ENCODE measurements around the gene RFX8.
A peak's percentile ranks its signal among the peaks of the same experiment; 100 is the strongest.

The RFX8 gene

GRCh38 chr2:101399021-101399799 is 75.7 kb downstream of the RFX8 start:
- H3K4me1 ChIP-seq (ENCODE audit: control insufficient read depth, insufficient read depth, low read length) = peaks cover 4% of the 10 kb centered on the region; the same call in 1 of the 2 replicates
- H3K4me3 ChIP-seq (ENCODE audit: low read depth, low read length) = no peak overlapping the region
- no peaks in the 10 kb centered on the region for H3K36me3 ChIP-seq (ENCODE audit: control insufficient read depth in 2 of 2, insufficient read depth in 1 of 2, low read length in 2 of 2)
- no peaks in the 10 kb centered on the region for H3K9me3 ChIP-seq (ENCODE audit: control insufficient read depth, insufficient read depth, low read depth, low read length)
- TF ChIP-seq BCL11B (tag by site-specific recombination; IDR thresholded peaks at IDR 0.05; ENCODE audit: low read depth) (no peak), IKZF3 (tag by site-specific recombination; IDR thresholded peaks at IDR 0.05) (no peak), ZFP3 (tag by site-specific recombination; IDR thresholded peaks at IDR 0.05; ENCODE audit: low read depth) (no peak), ZNF223 (tag by site-specific recombination; IDR thresholded peaks at IDR 0.05) (no peak), ZFP69B (tag by site-specific recombination; IDR thresholded peaks at IDR 0.05) (no peak), PATZ1 (tag by site-specific recombination; IDR thresholded peaks at IDR 0.05) (no peak), ZNF571 (tag by site-specific recombination; IDR thresholded peaks at IDR 0.05) (no peak), ZNF549 (tag by site-specific recombination; IDR thresholded peaks at IDR 0.05) (no peak)
- TF ChIP-seq, protein P1, sequence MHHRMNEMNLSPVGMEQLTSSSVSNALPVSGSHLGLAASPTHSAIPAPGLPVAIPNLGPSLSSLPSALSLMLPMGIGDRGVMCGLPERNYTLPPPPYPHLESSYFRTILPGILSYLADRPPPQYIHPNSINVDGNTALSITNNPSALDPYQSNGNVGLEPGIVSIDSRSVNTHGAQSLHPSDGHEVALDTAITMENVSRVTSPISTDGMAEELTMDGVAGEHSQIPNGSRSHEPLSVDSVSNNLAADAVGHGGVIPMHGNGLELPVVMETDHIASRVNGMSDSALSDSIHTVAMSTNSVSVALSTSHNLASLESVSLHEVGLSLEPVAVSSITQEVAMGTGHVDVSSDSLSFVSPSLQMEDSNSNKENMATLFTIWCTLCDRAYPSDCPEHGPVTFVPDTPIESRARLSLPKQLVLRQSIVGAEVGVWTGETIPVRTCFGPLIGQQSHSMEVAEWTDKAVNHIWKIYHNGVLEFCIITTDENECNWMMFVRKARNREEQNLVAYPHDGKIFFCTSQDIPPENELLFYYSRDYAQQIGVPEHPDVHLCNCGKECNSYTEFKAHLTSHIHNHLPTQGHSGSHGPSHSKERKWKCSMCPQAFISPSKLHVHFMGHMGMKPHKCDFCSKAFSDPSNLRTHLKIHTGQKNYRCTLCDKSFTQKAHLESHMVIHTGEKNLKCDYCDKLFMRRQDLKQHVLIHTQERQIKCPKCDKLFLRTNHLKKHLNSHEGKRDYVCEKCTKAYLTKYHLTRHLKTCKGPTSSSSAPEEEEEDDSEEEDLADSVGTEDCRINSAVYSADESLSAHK (tag by site-specific recombination; IDR thresholded peaks at IDR 0.05) = no peak
- CTCF ChIA-PET = interaction anchor here (0.5 to 2.2 kb wide), 5 partner anchors 13 to 940 kb away, joined by 3 to 6 read pairs (median 3); partner anchors contain the start of gene CREG2
- POLR2A ChIA-PET = no interaction called here
- no peak overlapping the region for H3K27ac ChIP-seq (ENCODE audit: extremely low read depth, low read depth, low read length)

DNA sequence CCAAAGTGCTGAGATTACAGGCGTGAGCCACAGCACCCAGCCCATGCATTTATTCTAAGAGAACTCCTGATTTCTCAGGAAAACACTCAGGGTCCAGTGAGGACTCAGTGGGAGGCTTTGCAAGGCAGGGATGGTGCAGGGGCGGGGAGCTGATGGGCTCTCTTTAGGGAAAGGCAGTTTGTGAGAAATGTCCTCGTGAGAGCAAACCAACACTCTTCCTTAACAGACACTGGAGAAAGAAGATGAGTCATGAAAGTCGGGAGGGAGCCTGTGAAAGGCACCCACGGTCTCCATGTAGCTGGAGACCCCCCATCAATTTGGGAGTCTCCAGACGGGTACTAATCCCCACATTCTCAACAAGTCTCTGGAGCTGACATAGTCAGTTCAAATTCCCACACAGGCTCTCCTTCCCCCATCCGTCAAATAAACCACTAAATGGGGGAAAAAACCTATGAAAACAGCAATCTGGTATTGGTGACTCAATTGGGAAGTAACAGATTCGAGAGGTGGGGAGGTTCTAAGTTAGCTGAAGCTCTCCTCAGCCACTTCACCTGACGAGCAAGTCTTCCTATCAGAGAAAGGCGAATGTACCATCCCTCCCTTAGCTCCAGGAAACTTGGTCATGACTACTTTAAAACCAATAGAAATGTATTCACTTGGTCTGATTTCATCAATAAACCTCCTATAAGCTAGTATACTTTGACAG is 76.6 kb downstream of the RFX8 start:
- H3K9me3 ChIP-seq (ENCODE audit: control insufficient read depth, insufficient read depth, low read depth, low read length) = no peaks in the 10 kb centered on the region
- H3K27ac ChIP-seq (ENCODE audit: extremely low read depth, low read depth, low read length) = no peak overlapping the region
- ChIA-PET POLR2A (interaction anchor here (0.9 kb wide), 1 partner anchor 10 kb away, joined by 3 read pairs; no protein-coding TSS in a partner anchor), CTCF (interaction anchor here (1.6 to 2.2 kb wide), 2 partner anchors 10 to 12 kb away, joined by 6 read pairs; partner anchors contain the start of gene CREG2)
- H3K4me1 ChIP-seq (ENCODE audit: control insufficient read depth, insufficient read depth, low read length) = peaks cover 4% of the 10 kb centered on the region; the same call in 1 of the 2 replicates
- TF ChIP-seq PBX3 (CRISPR knock-in tag; IDR thresholded peaks at IDR 0.05) (no peak), ZNF623 (tag by site-specific recombination; IDR thresholded peaks at IDR 0.05) (no peak), ZIC2 (tag by site-specific recombination; IDR thresholded peaks at IDR 0.05) (peak; percentile 25; the same call in 1 of the 2 replicates), ZNF830 (tag by site-specific recombination; IDR thresholded peaks at IDR 0.05; ENCODE audit: low read depth) (no peak), PRDM1 (tag by site-specific recombination; IDR thresholded peaks at IDR 0.05) (no peak), ZNF521 (tag by site-specific recombination; IDR thresholded peaks at IDR 0.05) (no peak)
- H3K36me3 ChIP-seq (ENCODE audit: control insufficient read depth in 2 of 2, insufficient read depth in 1 of 2, low read length in 2 of 2) = no peaks in the 10 kb centered on the region
- H3K4me3 ChIP-seq (ENCODE audit: low read depth, low read length) = no peak overlapping the region

All from HEK293 (cell line).